ENCODE measurements around the gene EMSY. TPM values are rescaled to one million over a fixed set of nuclear protein-coding genes. Genes with fewer than 3 reads are reported as not detected.
"Not testable (repeated sequence)": the region's sequence is repeated elsewhere in the genome, so short reads cannot be mapped to it uniquely, and the experiment has no call there.

Gene EMSY
- polyA plus RNA-seq, 1 donor: 16.3 TPM

DNA sequence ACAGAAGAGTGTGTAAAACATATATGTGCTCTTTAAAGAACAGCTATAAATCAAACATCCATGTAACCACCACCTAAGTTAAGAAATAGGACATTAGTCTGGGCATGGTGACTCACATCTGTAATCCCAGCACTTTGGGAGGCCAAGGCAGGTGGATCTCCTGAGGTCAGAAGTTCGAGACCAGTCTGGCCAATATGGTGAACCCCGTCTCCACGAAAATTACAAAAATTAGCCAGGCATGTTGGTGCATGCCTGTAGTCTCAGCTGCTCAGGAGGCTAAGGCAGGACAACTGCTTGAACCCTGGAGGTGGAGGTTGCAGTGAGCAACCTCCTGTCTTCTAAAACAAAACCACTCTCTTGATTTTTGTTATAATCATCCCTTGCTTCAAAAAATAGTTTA, 122.4 kb downstream of the EMSY start:
- Histone ChIP-seq H3K4me1 (ENCODE audit: control insufficient read depth, insufficient read depth, low read length) (no peaks in the 10 kb centered on the region), H3K36me3 (ENCODE audit: control insufficient read depth, insufficient read depth, low read length) (no peaks in the 10 kb centered on the region), H3K9me3 (ENCODE audit: control insufficient read depth, low read depth, low read length) (no peaks in the 10 kb centered on the region), H3K4me3 (ENCODE audit: low read length) (no peak overlapping the region), H3K27me3 (ENCODE audit: control insufficient read depth, insufficient read depth, low read length) (no peaks in the 10 kb centered on the region), H3K27ac (ENCODE audit: low read length) (no peak overlapping the region)
- no CpG with 5 or more reads among the region's 3 CpGs for WGBS (ENCODE audit: insufficient coverage, low lambda C conversion rate)
- DNase-seq: no peak

DNA sequence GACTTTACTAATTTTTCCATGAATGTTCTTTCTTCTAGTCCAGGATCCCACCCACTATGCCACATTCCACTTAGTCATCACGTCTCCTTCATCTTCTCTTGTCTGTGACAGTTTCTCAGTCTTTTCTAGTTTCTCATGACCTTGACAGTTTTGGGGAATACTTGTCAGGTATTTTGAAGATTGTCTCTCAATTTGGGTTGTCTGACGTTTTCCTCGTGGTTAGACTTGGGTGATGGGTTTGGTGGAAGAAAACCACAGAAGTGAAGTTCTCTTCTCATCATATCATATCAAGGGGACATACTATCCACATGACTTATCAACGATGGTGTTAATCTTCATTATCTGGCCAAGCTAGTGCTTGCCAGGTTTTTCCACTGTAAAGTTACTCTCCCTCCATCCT, 123.3 kb downstream of the EMSY start:
- H3K9me3 ChIP-seq (ENCODE audit: control insufficient read depth, low read depth, low read length): no peaks in the 10 kb centered on the region
- H3K4me3 ChIP-seq (ENCODE audit: low read length): no peak overlapping the region
- H3K4me1 ChIP-seq (ENCODE audit: control insufficient read depth, insufficient read depth, low read length): no peaks in the 10 kb centered on the region
- WGBS (ENCODE audit: insufficient coverage, low lambda C conversion rate): no CpG with 5 or more reads among the region's 4 CpGs
- no peak overlapping the region for H3K27ac ChIP-seq (ENCODE audit: low read length)
- DNase-seq: no peak
- H3K36me3 ChIP-seq (ENCODE audit: control insufficient read depth, insufficient read depth, low read length): no peaks in the 10 kb centered on the region
- H3K27me3 ChIP-seq (ENCODE audit: control insufficient read depth, insufficient read depth, low read length): no peaks in the 10 kb centered on the region

DNA sequence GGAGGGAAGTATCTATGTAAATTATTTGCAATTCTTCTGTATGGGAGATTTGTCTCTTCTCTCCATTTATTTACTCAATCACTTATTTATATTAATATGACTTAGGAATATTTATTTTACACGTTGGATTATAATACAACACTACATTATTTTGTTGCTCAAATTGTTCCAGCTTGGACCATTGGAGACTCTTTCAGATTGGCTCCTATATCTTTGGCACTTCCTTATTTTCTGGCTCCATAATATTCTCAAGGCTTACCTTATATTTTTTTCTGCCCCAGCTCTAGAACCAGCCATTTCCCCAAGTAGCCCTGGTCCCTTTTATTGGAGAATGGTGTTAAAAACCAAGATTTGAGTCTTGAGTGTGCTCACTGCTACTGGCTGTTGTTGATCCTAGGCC, 123.8 kb downstream of the EMSY start:
- Histone ChIP-seq H3K4me1 (ENCODE audit: control insufficient read depth, insufficient read depth, low read length) (no peaks in the 10 kb centered on the region), H3K27ac (ENCODE audit: low read length) (no peak overlapping the region), H3K4me3 (ENCODE audit: low read length) (no peak overlapping the region), H3K9me3 (ENCODE audit: control insufficient read depth, low read depth, low read length) (no peaks in the 10 kb centered on the region), H3K36me3 (ENCODE audit: control insufficient read depth, insufficient read depth, low read length) (no peaks in the 10 kb centered on the region), H3K27me3 (ENCODE audit: control insufficient read depth, insufficient read depth, low read length) (no peaks in the 10 kb centered on the region)
- WGBS (ENCODE audit: insufficient coverage, low lambda C conversion rate): 57% methylated on average over 1 of the region's 1 CpG
- DNase-seq: no peak

DNA sequence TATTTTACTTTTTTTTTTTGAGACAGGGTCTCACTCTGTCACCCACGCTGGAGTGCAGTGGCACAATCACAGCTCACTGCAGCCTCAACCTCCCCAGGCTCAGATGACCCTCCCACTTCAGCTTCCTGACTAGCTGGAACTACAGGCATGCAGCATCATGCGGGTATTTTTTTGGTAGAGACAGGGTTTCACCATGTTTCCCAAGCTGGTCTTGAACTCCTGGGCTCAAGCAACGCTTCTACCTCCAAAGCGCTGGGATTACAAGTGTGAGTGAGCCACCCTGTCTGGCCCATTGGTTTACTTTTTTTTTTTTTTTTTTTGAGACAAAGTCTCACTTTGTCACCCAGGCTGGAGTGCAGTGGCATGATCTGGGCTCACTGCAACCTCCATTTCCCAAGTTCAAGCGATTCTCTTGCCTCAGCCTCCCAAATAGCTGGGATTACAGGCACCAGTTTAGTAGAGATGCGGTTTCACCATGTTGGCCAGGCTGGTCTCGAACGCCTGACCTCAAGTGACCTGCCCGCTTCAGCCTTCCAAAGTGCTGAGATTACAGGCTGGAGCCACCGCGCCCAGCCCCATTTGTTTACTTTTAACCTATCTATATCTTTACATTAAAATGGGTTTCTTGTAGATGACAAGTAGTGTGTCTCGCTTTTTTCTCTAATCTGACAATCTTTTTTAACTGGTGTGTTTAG, 127.5 kb downstream of the EMSY start:
- not testable (repeated sequence) for H3K36me3 ChIP-seq (ENCODE audit: control insufficient read depth, insufficient read depth, low read length); H3K4me1 ChIP-seq (ENCODE audit: control insufficient read depth, insufficient read depth, low read length); H3K27me3 ChIP-seq (ENCODE audit: control insufficient read depth, insufficient read depth, low read length); DNase-seq; H3K9me3 ChIP-seq (ENCODE audit: control insufficient read depth, low read depth, low read length); H3K27ac ChIP-seq (ENCODE audit: low read length); H3K4me3 ChIP-seq (ENCODE audit: low read length)
- 18% methylated on average over 2 of the region's 12 CpGs for WGBS (ENCODE audit: insufficient coverage, low lambda C conversion rate)

DNA sequence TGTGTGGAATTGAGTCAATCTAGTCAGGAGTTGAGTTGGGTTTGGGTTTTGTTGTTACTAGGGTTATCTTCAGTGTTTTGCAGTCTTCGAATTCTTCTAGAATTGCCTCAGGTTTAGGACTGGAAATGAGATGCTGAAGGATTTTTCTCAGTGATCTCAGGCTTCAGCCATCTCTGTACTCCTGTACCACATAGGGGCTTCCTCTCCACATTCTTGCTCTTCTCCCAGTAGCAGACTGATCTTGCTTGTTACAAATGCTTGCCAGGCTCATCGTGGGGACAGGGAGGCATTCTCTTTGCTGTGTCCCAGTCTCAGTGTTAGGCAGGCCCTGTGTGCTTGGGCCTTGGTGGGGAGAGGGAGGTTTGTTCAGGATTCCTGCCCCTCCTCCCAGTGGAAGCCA, 129.6 kb downstream of the EMSY start:
- Histone ChIP-seq H3K4me3 (ENCODE audit: low read length) (no peak overlapping the region), H3K27ac (ENCODE audit: low read length) (no peak overlapping the region), H3K36me3 (ENCODE audit: control insufficient read depth, insufficient read depth, low read length) (no peaks in the 10 kb centered on the region), H3K27me3 (ENCODE audit: control insufficient read depth, insufficient read depth, low read length) (no peaks in the 10 kb centered on the region), H3K4me1 (ENCODE audit: control insufficient read depth, insufficient read depth, low read length) (peaks cover 9% of the 10 kb centered on the region), H3K9me3 (ENCODE audit: control insufficient read depth, low read depth, low read length) (no peaks in the 10 kb centered on the region)
- DNase-seq: no peak
- WGBS (ENCODE audit: insufficient coverage, low lambda C conversion rate): no CpG with 5 or more reads among the region's 2 CpGs

DNA sequence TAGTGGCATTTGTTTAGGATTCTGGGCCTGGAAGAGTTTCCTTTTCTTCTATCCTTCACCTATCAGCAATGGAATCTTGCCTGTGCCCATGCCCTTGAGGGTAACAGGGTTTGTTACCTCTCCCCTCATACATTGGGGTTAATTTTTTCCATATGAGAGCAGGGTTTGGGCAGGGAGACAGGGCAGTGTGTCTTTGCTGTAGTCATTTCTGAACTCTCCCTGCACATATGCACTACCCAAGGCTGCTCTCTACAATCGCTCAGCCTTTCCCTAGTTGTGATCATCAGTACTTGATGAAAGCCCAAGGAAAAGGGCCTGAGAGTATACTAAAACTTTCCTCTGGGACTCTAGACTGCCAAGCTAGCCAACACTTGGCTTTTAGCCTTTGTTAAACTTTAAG, 130.1 kb downstream of the EMSY start:
- DNase-seq: no peak
- Histone ChIP-seq H3K36me3 (ENCODE audit: control insufficient read depth, insufficient read depth, low read length) (no peaks in the 10 kb centered on the region), H3K27me3 (ENCODE audit: control insufficient read depth, insufficient read depth, low read length) (no peaks in the 10 kb centered on the region), H3K4me1 (ENCODE audit: control insufficient read depth, insufficient read depth, low read length) (peaks cover 9% of the 10 kb centered on the region), H3K9me3 (ENCODE audit: control insufficient read depth, low read depth, low read length) (no peaks in the 10 kb centered on the region), H3K27ac (ENCODE audit: low read length) (no peak overlapping the region), H3K4me3 (ENCODE audit: low read length) (no peak overlapping the region)
- WGBS (ENCODE audit: insufficient coverage, low lambda C conversion rate): no CpG with 5 or more reads among the region's 1 CpG

DNA sequence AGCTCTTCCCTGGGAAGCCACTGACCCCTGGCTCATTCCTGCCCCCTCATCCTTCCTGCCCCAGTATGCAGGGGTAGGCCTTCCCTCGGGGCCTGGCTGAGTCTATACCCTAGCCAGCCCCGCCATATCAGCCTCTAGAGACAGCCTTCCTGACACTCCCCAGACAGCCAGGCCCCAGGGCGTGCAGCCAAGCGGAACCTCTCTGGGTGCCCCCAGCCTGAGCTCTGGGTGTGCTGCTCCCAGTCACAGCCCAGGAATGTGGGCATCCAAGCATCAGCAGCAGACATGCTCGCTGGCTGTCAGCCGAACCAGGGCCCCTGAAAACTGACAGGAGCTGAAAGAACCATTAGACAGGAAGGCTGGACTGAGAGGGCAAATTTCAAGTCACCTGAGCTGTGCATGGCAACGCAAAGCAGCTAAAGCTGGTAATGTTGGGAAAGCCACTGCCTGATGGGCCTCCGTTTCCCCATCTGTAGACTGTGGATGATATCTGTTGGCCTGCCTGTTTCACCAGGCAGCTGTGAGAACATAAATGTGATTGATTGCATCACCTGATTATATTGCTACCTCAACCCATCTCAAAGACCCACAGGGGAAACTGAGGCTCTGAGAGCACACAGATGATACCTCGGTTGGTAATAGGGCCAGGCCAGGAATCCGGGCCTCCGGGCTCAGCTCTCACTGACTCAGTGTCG, 132.6 kb downstream of the EMSY start:
- peak; percentile 37 to 39 for DNase-seq
- no CpG with 5 or more reads among the region's 12 CpGs for WGBS (ENCODE audit: insufficient coverage, low lambda C conversion rate)
- H3K27ac ChIP-seq (ENCODE audit: low read length): no peak overlapping the region

DNA sequence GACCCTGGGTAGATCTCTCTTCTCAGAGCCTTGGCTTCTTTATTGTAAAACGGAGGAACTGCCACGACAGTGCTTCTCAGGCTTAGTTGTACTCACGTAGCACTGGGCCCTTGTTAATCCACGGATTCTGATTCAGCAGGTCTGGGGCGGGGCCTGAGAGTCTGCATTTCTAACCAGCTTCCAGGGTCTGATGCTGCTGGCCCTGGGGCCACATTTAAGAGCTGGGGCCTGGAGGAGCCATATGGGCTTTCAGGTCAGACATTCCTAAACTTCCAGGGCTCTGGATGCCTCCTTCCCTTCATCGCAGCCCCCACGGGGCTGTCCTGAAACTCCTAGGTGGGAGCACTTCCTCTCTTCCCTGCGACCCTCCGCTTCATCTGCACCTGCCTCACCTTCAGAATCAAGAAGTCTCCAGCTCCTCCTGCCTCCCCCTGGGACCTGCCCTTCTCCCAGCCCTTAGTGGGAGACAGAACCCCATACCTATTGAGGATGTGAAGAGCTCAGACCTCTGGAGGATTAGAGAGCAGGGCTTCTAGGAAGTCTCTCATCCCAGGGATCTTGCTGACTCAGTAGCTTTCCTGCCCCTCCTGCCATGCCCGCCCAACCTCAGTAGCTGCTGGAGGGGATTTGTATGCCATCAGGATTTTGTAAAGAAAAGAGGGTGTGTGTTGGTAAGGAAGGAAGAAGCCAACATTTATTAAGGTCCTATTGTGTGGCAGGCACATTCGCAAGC, 133.3 kb downstream of the EMSY start:
- Histone ChIP-seq H3K27ac (ENCODE audit: low read length) (peak overlapping the region; percentile 29), H3K4me3 (ENCODE audit: low read length) (no peak overlapping the region), H3K4me1 (ENCODE audit: control insufficient read depth, insufficient read depth, low read length) (peaks cover 9% of the 10 kb centered on the region), H3K27me3 (ENCODE audit: control insufficient read depth, insufficient read depth, low read length) (no peaks in the 10 kb centered on the region), H3K9me3 (ENCODE audit: control insufficient read depth, low read depth, low read length) (peaks cover 6% of the 10 kb centered on the region), H3K36me3 (ENCODE audit: control insufficient read depth, insufficient read depth, low read length) (no peaks in the 10 kb centered on the region)
- no CpG with 5 or more reads among the region's 11 CpGs for WGBS (ENCODE audit: insufficient coverage, low lambda C conversion rate)
- no peak for DNase-seq

More for the DNA sequence above, 132.6 kb downstream of the EMSY start:
- H3K4me3 ChIP-seq (ENCODE audit: low read length): no peak overlapping the region
- no peaks in the 10 kb centered on the region for H3K27me3 ChIP-seq (ENCODE audit: control insufficient read depth, insufficient read depth, low read length)
- H3K4me1 ChIP-seq (ENCODE audit: control insufficient read depth, insufficient read depth, low read length): peaks cover 9% of the 10 kb centered on the region
- H3K36me3 ChIP-seq (ENCODE audit: control insufficient read depth, insufficient read depth, low read length): no peaks in the 10 kb centered on the region
- H3K9me3 ChIP-seq (ENCODE audit: control insufficient read depth, low read depth, low read length): peaks cover 1% of the 10 kb centered on the region

DNA sequence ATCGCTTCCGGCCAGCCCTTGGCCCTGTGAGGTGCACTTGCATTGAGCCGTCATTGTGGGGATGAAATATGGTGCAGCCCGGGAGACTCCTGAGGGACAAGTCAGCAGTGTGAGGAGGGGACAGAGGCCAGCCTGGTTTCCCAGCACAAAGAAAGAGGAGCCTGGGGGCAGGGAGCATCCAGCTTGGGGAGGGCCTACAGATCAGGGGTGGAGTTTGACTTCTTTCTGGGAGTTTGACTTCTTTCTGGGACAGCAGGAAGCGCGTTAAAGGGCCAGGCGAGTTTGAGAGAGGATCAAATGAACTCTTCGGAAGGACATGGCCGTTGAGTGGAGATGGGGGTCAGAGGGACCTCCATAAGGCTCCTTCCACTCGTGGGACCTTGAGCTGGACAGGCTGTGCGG, 133.8 kb downstream of the EMSY start:
- no CpG with 5 or more reads among the region's 11 CpGs for WGBS (ENCODE audit: insufficient coverage, low lambda C conversion rate)

DNA sequence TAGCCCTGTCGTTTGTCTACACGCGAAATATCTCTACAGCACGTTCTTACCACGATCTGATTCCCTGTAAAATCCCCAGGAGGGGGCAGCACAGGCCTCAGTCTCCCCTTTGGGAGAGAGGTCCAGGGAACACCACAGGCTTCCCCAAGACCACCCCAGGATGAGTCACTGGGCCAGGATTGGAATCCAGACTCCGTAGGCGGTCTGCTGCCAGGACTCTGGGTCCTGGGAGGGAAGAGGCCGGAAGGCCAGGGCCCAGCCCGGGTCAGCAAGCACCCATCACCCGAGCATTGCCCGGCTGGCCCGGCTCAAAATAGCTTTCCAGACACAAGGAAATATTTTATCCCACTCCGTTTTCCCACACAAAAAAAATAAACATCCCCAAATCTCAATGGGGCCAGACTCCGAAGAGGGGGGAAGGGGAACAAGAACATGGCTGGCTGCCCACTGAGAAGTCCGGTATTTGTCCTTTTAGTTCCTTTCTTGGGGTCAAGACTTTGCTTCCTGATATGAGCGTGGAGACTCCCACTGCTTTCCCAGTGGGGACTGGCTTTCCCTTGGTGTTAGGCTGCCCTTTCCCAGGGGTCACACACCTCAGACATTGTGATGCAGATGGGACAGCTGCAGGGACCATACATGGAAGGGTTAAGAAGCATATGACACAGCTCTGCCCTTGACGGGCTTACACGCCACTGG, 134.4 kb downstream of the EMSY start:
- WGBS (ENCODE audit: insufficient coverage, low lambda C conversion rate): no CpG with 5 or more reads among the region's 18 CpGs
- peaks cover 9% of the 10 kb centered on the region for H3K9me3 ChIP-seq (ENCODE audit: control insufficient read depth, low read depth, low read length)
- H3K36me3 ChIP-seq (ENCODE audit: control insufficient read depth, insufficient read depth, low read length): no peaks in the 10 kb centered on the region
- H3K27ac ChIP-seq (ENCODE audit: low read length): no peak overlapping the region
- peaks cover 9% of the 10 kb centered on the region for H3K4me1 ChIP-seq (ENCODE audit: control insufficient read depth, insufficient read depth, low read length)
- peak; percentile 19 to 25 for DNase-seq
- no peak overlapping the region for H3K4me3 ChIP-seq (ENCODE audit: low read length)
- H3K27me3 ChIP-seq (ENCODE audit: control insufficient read depth, insufficient read depth, low read length): no peaks in the 10 kb centered on the region

More for the DNA sequence above, 133.8 kb downstream of the EMSY start:
- Histone ChIP-seq H3K4me1 (ENCODE audit: control insufficient read depth, insufficient read depth, low read length) (peaks cover 9% of the 10 kb centered on the region), H3K9me3 (ENCODE audit: control insufficient read depth, low read depth, low read length) (peaks cover 9% of the 10 kb centered on the region), H3K27ac (ENCODE audit: low read length) (peak overlapping the region; percentile 29), H3K4me3 (ENCODE audit: low read length) (no peak overlapping the region), H3K36me3 (ENCODE audit: control insufficient read depth, insufficient read depth, low read length) (no peaks in the 10 kb centered on the region), H3K27me3 (ENCODE audit: control insufficient read depth, insufficient read depth, low read length) (no peaks in the 10 kb centered on the region)
- DNase-seq: peak; percentile 16 to 42

Data from large intestine (tissue), 3 donors.